NCI-H345 (cell line): Measurements from ENCODE around the gene LPP.

Experiments used
- DNase-seq: peaks from one replicate; lab custom pipeline; 2025; lab: John Stamatoyannopoulos, UW

The LPP gene

GRCh38 chr3:188220097-188220788 lies 66.3 kb downstream of the LPP start:
- no peak for DNase-seq

DNA sequence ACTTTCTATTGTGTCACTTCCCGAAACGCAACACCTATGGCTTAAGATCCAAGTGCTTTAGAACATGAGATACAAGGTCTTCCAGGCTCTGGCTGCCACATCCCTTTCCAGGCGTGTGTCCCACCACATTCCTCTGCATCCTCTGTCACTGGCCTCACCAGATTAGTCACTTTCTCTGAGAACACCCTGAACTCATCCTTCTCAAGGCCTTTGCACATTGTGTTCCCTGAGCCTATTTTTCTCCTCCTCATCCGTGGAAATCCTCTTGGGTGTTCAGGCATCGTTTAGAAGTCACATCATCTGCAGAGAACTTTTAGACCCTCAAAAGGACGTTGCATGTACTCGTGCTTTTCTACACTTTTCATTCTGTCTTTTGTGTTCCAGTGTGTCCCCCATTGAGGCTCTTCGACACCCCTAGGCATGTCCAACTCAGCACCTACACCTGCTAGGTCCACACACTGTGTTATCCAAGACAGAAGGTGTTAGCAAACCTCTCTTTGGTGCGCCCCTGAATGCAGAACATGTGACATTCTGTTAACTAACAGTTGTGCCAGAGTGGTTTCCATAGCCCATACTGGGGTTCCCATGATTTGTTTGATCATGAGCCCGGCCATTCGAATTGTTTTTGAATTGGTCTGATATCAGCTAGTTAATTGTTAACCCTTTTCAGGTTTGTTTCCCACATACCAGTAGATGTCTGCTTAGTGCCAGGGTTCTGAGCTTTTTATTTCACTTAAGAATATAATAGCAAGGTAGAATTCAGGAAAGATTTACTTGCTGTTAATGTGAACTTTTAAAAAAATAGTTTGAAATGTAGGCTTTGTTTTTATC lies 67.2 kb downstream of the LPP start:
- DNase-seq, result no peak

- no peak for DNase-seq
These were observed 70.0 kb downstream of the LPP start for GRCh38 chr3:188223936-188224335.

GRCh38 chr3:188227442-188227841 lies 73.5 kb downstream of the LPP start:
- no peak for DNase-seq

GRCh38 chr3:188229177-188229576 lies 75.2 kb downstream of the LPP start:
- DNase-seq, result no peak

DNA sequence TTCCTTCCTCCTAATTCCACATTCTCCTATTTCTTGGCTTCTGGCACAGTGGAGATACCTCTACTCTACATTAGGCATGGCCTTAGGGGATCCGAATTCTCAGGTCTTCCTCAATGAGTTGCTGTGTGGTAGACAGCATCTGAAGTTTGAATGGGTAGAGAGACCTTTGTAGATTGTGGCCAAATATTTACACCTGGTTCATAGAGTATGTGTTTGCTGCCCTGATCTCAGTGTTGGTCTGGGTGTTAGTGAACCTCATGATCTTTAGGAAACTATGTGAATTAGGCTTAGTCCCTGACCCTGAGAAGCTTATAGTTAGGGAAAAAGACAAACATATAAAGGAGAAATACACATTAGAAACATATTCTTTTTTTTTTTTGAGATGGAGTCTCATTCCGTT lies 75.8 kb downstream of the LPP start:
- DNase-seq, result no peak

GRCh38 chr3:188230962-188231361 lies 77.0 kb downstream of the LPP start:
- no peak for DNase-seq

DNA sequence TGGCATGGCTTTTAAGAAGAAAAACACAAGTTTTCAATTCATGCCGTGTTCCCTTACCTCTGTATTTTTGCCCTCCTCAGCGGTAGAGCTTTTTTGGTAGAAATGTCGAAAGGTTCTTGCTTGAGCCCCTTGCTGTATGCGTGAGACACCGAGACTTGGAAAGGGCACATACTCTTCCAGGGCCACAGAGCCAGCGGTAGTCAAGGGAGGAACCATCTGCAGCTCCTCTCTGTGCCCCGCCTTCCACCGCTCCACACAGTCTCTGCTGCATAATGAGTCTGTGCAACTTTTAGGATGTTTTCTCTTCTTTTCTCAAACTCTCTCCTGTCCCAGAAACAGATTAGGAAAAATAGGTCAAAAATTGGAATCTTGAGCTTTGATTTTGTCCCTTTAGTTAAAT lies 77.5 kb downstream of the LPP start:
- DNase-seq, result no peak

GRCh38 chr3:188232656-188233055 lies 78.7 kb downstream of the LPP start:
- no peak for DNase-seq

GRCh38 chr3:188233320-188233719 lies 79.4 kb downstream of the LPP start:
- no peak for DNase-seq

DNA sequence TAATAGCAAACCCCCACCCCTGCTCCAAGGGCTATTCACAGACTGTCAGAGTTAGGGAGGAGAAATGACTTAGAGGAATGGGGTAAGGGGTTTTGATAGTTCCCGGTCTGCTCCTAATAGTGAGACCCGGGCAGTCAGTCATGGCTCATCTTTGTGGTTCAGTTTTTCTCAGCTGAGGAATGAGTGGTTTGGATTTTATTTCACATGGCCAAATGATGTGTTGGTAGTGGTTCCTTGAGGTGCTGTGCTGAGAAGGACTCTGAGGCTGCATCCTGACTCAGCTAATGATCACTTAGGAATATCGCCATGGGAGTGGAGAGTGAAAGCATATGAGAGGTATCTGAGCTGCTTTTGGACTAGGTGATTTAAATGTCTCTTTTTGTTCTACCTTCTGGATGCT lies 80.2 kb downstream of the LPP start:
- no peak for DNase-seq

DNA sequence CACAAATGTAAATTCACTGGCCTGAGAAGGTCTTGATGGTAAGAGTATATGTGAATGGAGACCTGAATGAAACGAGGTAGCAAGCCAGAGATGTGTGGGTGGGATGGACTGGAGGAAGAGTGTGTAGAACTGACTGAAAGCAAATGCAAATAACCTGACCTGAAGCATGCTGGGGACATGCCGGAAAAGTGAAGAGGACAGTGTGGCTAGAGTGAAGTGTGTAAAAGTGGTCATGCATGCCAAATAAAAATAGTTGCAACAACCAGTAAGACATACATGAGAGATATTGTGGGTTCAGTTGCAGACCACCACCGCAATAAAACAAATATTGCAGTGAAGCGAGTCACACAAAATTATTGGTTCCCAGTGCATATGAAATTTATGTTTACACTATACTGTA lies 82.3 kb downstream of the LPP start:
- DNase-seq, result no peak

DNA sequence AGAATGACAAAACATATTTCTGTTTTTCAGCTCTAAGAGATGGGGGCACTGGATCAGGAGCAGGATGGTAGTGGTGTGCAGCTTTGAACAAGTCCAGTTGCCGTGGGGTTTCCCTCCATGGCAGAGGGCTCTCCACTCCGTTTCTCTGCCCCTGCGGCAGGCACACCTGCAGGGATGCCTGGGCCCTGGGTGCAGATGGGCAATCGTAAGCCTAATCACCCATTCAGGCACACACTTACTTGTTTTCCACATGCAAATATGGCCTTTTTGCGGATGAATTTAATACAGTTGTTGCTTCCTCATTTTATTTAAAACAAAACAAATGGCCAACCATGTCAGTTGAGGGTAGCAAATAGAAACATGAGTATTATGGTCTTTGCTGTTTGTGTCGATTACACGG lies 85.1 kb downstream of the LPP start:
- no peak for DNase-seq

GRCh38 chr3:188239577-188239976 lies 85.6 kb downstream of the LPP start:
- no peak for DNase-seq

GRCh38 chr3:188240189-188240981 lies 86.4 kb downstream of the LPP start:
- DNase-seq, result no peak

DNA sequence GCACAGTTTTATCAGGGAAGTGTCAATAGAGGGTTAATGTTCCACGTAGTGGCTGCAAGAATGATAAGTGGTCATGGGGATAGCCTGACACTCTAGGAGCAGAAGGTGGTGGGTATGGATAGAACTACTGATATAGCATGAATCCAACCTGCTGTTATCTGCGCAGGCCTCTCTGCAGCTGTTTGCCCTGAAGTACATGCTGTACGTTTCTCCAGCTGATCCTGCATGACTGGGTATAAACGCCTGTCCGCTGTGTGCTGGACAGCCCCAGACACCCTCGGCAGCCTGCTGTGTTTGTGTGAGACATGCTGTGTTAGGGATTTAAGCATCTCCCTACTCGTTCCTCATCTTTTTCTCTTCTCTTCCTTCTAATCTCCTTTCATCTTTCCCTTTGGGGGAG lies 87.1 kb downstream of the LPP start:
- DNase-seq, result no peak

GRCh38 chr3:188241883-188242282 lies 87.9 kb downstream of the LPP start:
- no peak for DNase-seq

GRCh38 chr3:188242436-188243123 lies 88.6 kb downstream of the LPP start:
- DNase-seq, result no peak

GRCh38 chr3:188243124-188243795 lies 89.3 kb downstream of the LPP start:
- DNase-seq, result no peak

DNA sequence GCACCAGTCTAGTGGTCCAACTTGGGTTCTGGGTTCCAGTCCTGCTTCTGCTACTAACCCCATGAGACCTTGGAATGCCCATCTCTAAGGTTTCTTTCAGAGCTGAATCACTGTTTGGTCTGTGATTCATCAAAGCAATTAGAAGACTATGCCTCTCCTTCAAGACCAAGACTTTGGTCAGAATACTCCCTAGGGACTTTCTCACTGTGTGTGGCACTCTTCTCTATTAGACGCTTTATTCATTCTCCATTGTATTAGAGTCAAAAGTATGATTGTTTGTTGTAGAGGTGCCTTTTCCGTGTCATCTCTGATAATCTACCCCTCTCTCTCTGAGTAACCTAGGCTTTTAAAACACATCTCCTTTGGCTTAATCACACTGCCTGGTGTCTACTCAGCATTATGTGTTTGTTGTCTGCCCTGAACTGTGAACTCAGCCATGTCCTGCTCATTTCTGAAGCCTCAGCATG lies 90.5 kb downstream of the LPP start:
- DNase-seq, result no peak

DNA sequence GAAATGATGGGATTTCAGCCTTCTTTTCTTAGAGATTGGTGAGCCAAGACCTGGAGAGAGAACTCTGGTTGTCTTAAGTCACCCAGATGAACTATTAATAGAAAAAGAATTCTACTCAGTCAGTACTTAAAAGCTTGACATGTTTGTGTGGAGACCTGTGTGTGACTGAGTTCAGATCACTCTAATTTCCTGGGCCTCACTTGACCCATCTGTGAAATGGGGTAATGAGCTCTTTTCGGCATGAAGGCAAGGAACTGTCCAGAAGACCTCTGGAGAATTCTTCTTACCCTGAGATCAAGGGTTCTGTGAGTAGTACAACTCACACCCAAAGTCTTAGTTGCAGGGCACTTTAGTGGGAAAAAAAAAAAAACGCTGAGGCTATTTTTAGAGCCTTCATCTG lies 92.9 kb downstream of the LPP start:
- DNase-seq, result no peak
